Measurements from ENCODE around the gene ELMO1.

Gene ELMO1

DNA sequence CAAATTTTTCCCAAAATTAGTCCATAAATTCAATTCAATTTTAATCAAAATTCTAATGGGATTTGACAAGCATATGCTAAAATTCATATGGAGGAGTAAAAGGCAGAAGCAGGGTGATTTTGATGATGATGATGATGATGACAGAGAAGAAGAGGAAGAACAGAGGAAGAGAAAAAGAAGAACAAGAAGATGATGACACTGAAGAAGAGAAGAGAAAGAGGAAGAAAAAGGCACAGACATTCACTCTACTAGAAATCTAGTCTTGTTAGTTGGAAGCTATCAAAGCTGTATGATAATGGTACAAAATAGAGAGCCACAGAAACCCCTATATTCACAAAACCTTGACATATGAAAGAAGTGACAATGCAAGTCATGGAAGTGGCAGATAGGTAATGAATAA lies 157.9 kb downstream of the ELMO1 start:
- Histone ChIP-seq H4K5ac (ENCODE audit: low read length) (no peak overlapping the region), H3K4me1 (ENCODE audit: control insufficient read depth, low read depth, low read length) (peaks cover 3% of the 10 kb centered on the region), H3K23ac (ENCODE audit: low read length) (no peak overlapping the region), H3K36me3 (ENCODE audit: control insufficient read depth, insufficient read depth, low read length) (no peaks in the 10 kb centered on the region), H3K18ac (ENCODE audit: low read length) (no peak overlapping the region), H2AK5ac (ENCODE audit: low read length) (no peak overlapping the region), H2BK5ac (ENCODE audit: low read length) (no peak overlapping the region), H3K9ac (ENCODE audit: low read length) (no peak overlapping the region), H3K56ac (ENCODE audit: low read length) (no peak overlapping the region), H3K79me2 (ENCODE audit: control insufficient read depth, insufficient read depth, low read length) (no peaks in the 10 kb centered on the region), H3K4ac (ENCODE audit: low read depth, low read length) (no peak overlapping the region), H3K79me1 (ENCODE audit: low read length) (no peaks in the 10 kb centered on the region), H3K4me3 (ENCODE audit: low read length) (no peak overlapping the region), H2BK120ac (ENCODE audit: low read depth, low read length) (no peak overlapping the region), H2BK15ac (replicated peaks; ENCODE audit: low read depth) (no peak overlapping the region), H3K4me2 (ENCODE audit: low read length) (no peak overlapping the region), H3K27ac (ENCODE audit: low read depth, low read length) (no peak overlapping the region), H3K27me3 (ENCODE audit: insufficient read depth, low read length, poor library complexity) (no peaks in the 10 kb centered on the region), H4K8ac (ENCODE audit: low read depth, low read length) (no peak overlapping the region)
- DNase-seq: no peak

DNA sequence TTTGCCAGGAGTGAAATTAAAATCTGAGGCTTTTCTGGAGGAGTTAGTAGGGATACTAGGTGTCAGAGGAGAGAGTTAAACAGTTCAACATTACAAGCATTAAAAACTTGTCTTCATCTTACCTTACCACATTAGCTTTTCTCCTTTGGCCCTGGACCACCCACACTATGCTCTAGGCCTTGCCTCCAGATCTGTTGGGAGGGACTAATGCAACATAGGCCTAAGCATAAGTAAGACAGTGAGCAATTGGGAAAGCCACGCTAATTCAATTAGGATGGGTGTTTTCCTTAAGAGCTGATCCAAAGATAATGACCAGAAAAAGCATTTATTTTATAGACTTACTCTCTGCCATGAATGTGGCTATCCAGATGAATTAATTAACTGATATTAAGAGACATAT lies 158.9 kb downstream of the ELMO1 start:
- no peaks in the 10 kb centered on the region for H3K79me1 ChIP-seq (ENCODE audit: low read length)
- no peak overlapping the region for H2BK15ac ChIP-seq (replicated peaks; ENCODE audit: low read depth)
- H4K5ac ChIP-seq (ENCODE audit: low read length): no peak overlapping the region
- no peak overlapping the region for H3K23ac ChIP-seq (ENCODE audit: low read length)
- no peak overlapping the region for H2AK5ac ChIP-seq (ENCODE audit: low read length)
- H3K9ac ChIP-seq (ENCODE audit: low read length): no peak overlapping the region
- H3K56ac ChIP-seq (ENCODE audit: low read length): no peak overlapping the region
- no peak for DNase-seq
- no peaks in the 10 kb centered on the region for H3K36me3 ChIP-seq (ENCODE audit: control insufficient read depth, insufficient read depth, low read length)
- no peaks in the 10 kb centered on the region for H3K79me2 ChIP-seq (ENCODE audit: control insufficient read depth, insufficient read depth, low read length)
- H3K4me3 ChIP-seq (ENCODE audit: low read length): no peak overlapping the region
- H3K27me3 ChIP-seq (ENCODE audit: insufficient read depth, low read length, poor library complexity): no peaks in the 10 kb centered on the region
- H2BK5ac ChIP-seq (ENCODE audit: low read length): no peak overlapping the region
- no peak overlapping the region for H3K4ac ChIP-seq (ENCODE audit: low read depth, low read length)
- H3K27ac ChIP-seq (ENCODE audit: low read depth, low read length): no peak overlapping the region
- no peak overlapping the region for H2BK120ac ChIP-seq (ENCODE audit: low read depth, low read length)
- WGBS (ENCODE audit: extremely low coverage, insufficient coverage, low lambda C conversion rate): no CpG with 5 or more reads among the region's 1 CpG
- no peak overlapping the region for H4K8ac ChIP-seq (ENCODE audit: low read depth, low read length)
- H3K18ac ChIP-seq (ENCODE audit: low read length): no peak overlapping the region
- peaks cover 7% of the 10 kb centered on the region for H3K4me1 ChIP-seq (ENCODE audit: control insufficient read depth, low read depth, low read length)
- no peak overlapping the region for H3K4me2 ChIP-seq (ENCODE audit: low read length)

DNA sequence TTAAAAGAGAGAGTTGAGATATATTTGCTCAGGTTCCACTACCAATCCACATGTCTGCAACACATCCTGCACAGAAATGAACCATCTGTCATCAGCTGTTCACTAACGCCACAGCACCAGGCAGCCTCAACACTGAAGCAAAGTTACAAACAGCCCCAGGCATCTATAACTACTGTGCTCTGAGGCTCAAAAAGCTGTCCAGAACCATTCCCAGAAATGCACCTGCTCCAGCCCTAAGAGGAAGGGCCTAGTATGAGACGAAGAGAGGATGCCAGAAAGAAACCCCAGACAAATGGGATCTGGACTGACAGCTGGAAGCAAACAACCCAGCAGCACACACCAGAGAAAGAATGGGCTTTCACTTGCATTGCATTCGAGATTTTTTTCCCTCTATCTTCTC lies 159.3 kb downstream of the ELMO1 start:
- H3K4me2 ChIP-seq (ENCODE audit: low read length): no peak overlapping the region
- no peak overlapping the region for H2BK5ac ChIP-seq (ENCODE audit: low read length)
- H3K56ac ChIP-seq (ENCODE audit: low read length): no peak overlapping the region
- no peaks in the 10 kb centered on the region for H3K79me2 ChIP-seq (ENCODE audit: control insufficient read depth, insufficient read depth, low read length)
- no peak overlapping the region for H2AK5ac ChIP-seq (ENCODE audit: low read length)
- no peak overlapping the region for H4K5ac ChIP-seq (ENCODE audit: low read length)
- H2BK15ac ChIP-seq (replicated peaks; ENCODE audit: low read depth): no peak overlapping the region
- H3K27ac ChIP-seq (ENCODE audit: low read depth, low read length): no peak overlapping the region
- peaks cover 7% of the 10 kb centered on the region for H3K4me1 ChIP-seq (ENCODE audit: control insufficient read depth, low read depth, low read length)
- H3K4me3 ChIP-seq (ENCODE audit: low read length): no peak overlapping the region
- H3K27me3 ChIP-seq (ENCODE audit: insufficient read depth, low read length, poor library complexity): no peaks in the 10 kb centered on the region
- no peak overlapping the region for H3K4ac ChIP-seq (ENCODE audit: low read depth, low read length)
- no peaks in the 10 kb centered on the region for H3K36me3 ChIP-seq (ENCODE audit: control insufficient read depth, insufficient read depth, low read length)
- no peak overlapping the region for H2BK120ac ChIP-seq (ENCODE audit: low read depth, low read length)
- no peaks in the 10 kb centered on the region for H3K79me1 ChIP-seq (ENCODE audit: low read length)
- H4K8ac ChIP-seq (ENCODE audit: low read depth, low read length): no peak overlapping the region
- no peak overlapping the region for H3K9ac ChIP-seq (ENCODE audit: low read length)
- DNase-seq: no peak
- no CpG with 5 or more reads among the region's 3 CpGs for WGBS (ENCODE audit: extremely low coverage, insufficient coverage, low lambda C conversion rate)
- no peak overlapping the region for H3K23ac ChIP-seq (ENCODE audit: low read length)
- H3K18ac ChIP-seq (ENCODE audit: low read length): no peak overlapping the region

DNA sequence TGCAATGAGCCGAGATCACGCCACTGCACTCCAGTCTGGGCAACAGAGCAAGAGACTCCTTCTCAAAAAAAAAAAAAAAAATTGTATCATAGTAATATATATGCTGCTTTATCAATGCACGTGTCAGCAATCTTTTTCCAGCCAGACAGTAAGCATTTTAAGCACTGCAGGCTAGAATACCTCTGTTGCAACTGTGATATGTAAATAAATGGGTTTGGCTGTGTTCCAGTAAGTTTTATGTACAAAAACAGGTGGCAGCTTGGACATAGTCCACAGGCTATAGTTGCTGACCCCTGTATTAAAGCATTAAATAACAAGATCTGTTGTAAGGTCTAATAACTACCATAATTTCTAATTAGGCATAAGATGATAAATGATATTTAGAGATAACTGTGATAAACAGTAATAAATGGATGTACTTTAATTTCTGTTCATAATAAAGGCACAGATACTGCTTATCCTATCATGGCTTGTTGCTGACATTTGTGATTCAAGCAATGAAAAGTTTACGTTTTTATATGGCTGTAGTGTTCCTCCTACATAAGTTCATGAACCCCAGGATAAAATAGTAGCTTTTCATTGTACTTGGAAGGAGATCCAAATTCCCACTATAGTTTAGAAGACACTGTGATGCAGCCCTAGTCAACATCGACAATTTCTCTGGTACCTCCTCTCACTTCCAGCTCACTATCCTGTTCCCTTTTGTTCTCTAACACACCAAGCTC lies 161.4 kb downstream of the ELMO1 start:
- Histone ChIP-seq H4K8ac (ENCODE audit: low read depth, low read length) (no peak overlapping the region), H2BK5ac (ENCODE audit: low read length) (no peak overlapping the region), H3K4me2 (ENCODE audit: low read length) (no peak overlapping the region), H3K79me1 (ENCODE audit: low read length) (no peaks in the 10 kb centered on the region), H4K5ac (ENCODE audit: low read length) (no peak overlapping the region), H2AK5ac (ENCODE audit: low read length) (no peak overlapping the region), H3K9ac (ENCODE audit: low read length) (no peak overlapping the region), H3K27me3 (ENCODE audit: insufficient read depth, low read length, poor library complexity) (no peaks in the 10 kb centered on the region), H3K23ac (ENCODE audit: low read length) (no peak overlapping the region), H3K4ac (ENCODE audit: low read depth, low read length) (no peak overlapping the region), H3K4me1 (ENCODE audit: control insufficient read depth, low read depth, low read length) (peaks cover 7% of the 10 kb centered on the region), H3K79me2 (ENCODE audit: control insufficient read depth, insufficient read depth, low read length) (no peaks in the 10 kb centered on the region), H2BK15ac (replicated peaks; ENCODE audit: low read depth) (no peak overlapping the region), H3K36me3 (ENCODE audit: control insufficient read depth, insufficient read depth, low read length) (no peaks in the 10 kb centered on the region), H3K18ac (ENCODE audit: low read length) (no peak overlapping the region), H3K27ac (ENCODE audit: low read depth, low read length) (no peak overlapping the region), H3K56ac (ENCODE audit: low read length) (no peak overlapping the region), H3K4me3 (ENCODE audit: low read length) (no peak overlapping the region), H2BK120ac (ENCODE audit: low read depth, low read length) (no peak overlapping the region)
- whole genome bisulfite sequencing (ENCODE audit: extremely low coverage, insufficient coverage, low lambda C conversion rate): no CpG with 5 or more reads among the region's 5 CpGs
- DNase-seq: no peak

DNA sequence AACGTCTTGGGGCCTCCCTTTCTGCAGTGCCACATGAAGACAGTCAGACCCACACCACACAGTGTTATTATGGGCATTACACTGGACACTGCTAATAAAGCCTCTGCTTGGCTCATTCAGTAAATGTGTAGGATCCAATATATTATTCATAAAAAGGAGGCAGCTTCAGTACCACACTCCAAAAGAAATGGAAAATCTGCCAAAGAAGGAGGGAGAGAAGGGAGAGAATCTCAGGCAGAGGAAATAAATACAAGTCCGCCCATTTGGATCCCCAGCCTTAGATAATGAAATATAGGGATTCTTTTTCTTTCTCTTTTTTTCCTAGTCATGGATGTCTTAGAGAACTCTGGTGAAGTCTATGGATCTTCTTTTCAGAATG lies 162.2 kb downstream of the ELMO1 start:
- Histone ChIP-seq H2BK120ac (ENCODE audit: low read depth, low read length) (no peak overlapping the region), H3K79me2 (ENCODE audit: control insufficient read depth, insufficient read depth, low read length) (no peaks in the 10 kb centered on the region), H3K27ac (ENCODE audit: low read depth, low read length) (no peak overlapping the region), H3K4me1 (ENCODE audit: control insufficient read depth, low read depth, low read length) (peaks cover 7% of the 10 kb centered on the region), H3K18ac (ENCODE audit: low read length) (no peak overlapping the region), H2AK5ac (ENCODE audit: low read length) (no peak overlapping the region), H3K56ac (ENCODE audit: low read length) (peak overlapping the region; percentile 31), H3K79me1 (ENCODE audit: low read length) (no peaks in the 10 kb centered on the region), H3K9ac (ENCODE audit: low read length) (no peak overlapping the region), H3K4me2 (ENCODE audit: low read length) (no peak overlapping the region), H2BK5ac (ENCODE audit: low read length) (peak overlapping the region; percentile 64), H4K8ac (ENCODE audit: low read depth, low read length) (no peak overlapping the region), H3K36me3 (ENCODE audit: control insufficient read depth, insufficient read depth, low read length) (no peaks in the 10 kb centered on the region), H4K5ac (ENCODE audit: low read length) (no peak overlapping the region), H3K23ac (ENCODE audit: low read length) (no peak overlapping the region), H2BK15ac (replicated peaks; ENCODE audit: low read depth) (no peak overlapping the region), H3K27me3 (ENCODE audit: insufficient read depth, low read length, poor library complexity) (no peaks in the 10 kb centered on the region), H3K4ac (ENCODE audit: low read depth, low read length) (no peak overlapping the region), H3K4me3 (ENCODE audit: low read length) (no peak overlapping the region)
- WGBS (ENCODE audit: extremely low coverage, insufficient coverage, low lambda C conversion rate): no CpG with 5 or more reads among the region's 2 CpGs
- DNase-seq: no peak
